Parathyroid adenoma (tissue), 2 donors: ENCODE data around the gene TTC33.

Source experiments
- H2AFZ ChIP-seq: fragments of 300-600 bp; sonication (generic); one replicate; pipeline ENCODE4 v1.7.0; 2017; ENCODE audit warnings: antibody characterized with exemption, mild to moderate bottlenecking
- H3K27ac ChIP-seq: fragments of 300-600 bp; sonication (generic); one replicate; pipeline ENCODE4 v1.7.0; 2017
- H3K27me3 ChIP-seq: fragments of 300-600 bp; sonication (generic); one replicate; pipeline ENCODE4 v1.7.0; 2017; ENCODE audit warnings: low read length; ENCODE audit not compliant: control insufficient read depth, insufficient read depth
- H3K36me3 ChIP-seq: fragments of 300-600 bp; sonication (generic); one replicate; pipeline ENCODE4 v1.7.0; 2017; ENCODE audit warnings: low read length; ENCODE audit not compliant: control insufficient read depth, insufficient read depth
- H3K4me1 ChIP-seq: fragments of 300-600 bp; sonication (generic); one replicate; pipeline ENCODE4 v1.7.0; 2017; ENCODE audit warnings: control low read depth
- H3K4me2 ChIP-seq: fragments of 300-600 bp; sonication (generic); one replicate; pipeline ENCODE4 v1.7.0; 2017; ENCODE audit warnings: low read length
- H3K4me3 ChIP-seq: fragments of 300-600 bp; sonication (generic); one replicate; pipeline ENCODE4 v1.7.0; 2017; ENCODE audit warnings: low read depth, low read length
- H3K79me2 ChIP-seq: fragments of 300-600 bp; sonication (generic); one replicate; pipeline ENCODE4 v1.7.0; 2017; ENCODE audit warnings: control low read depth
- H3K9ac ChIP-seq: fragments of 300-600 bp; sonication (generic); one replicate; pipeline ENCODE4 v1.7.0; 2017; ENCODE audit warnings: mild to moderate bottlenecking
- H3K9me3 ChIP-seq: fragments of 300-600 bp; sonication (generic); one replicate; pipeline ENCODE4 v1.7.0; 2017; ENCODE audit warnings: low read length; ENCODE audit not compliant: control insufficient read depth
- TF ChIP-seq, protein P1 (sequence below): fragments of 300-600 bp; sonication (generic); IDR thresholded peaks from one replicate; pipeline ENCODE4 v1.7.0; 2017; ENCODE audit warnings: antibody characterized with exemption, mild to moderate bottlenecking
- donor health status: primary hyperparathyroidism.

Gene TTC33

DNA sequence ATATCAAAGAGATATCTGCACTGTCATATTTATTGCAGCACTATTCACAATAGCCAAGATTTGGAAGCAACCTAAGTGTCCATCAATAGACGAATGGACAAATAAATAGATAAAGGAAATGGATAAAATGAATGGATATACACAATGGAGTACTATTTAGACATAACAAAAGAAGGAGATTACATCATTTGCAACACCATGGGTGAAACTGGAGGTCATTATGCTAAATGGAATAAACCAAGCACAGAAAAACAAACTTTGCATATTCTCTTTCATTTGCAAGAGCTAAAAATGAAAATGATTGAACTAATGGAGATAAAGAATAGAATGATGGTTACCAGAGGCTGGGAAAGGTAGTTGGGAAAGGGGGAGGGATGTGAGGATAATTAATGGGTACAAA lies 231.1 kb downstream of the TTC33 start:
- H3K4me3 ChIP-seq: no peak overlapping the region
- no peaks in the 10 kb centered on the region for H3K9me3 ChIP-seq
- TF ChIP-seq, protein P1, sequence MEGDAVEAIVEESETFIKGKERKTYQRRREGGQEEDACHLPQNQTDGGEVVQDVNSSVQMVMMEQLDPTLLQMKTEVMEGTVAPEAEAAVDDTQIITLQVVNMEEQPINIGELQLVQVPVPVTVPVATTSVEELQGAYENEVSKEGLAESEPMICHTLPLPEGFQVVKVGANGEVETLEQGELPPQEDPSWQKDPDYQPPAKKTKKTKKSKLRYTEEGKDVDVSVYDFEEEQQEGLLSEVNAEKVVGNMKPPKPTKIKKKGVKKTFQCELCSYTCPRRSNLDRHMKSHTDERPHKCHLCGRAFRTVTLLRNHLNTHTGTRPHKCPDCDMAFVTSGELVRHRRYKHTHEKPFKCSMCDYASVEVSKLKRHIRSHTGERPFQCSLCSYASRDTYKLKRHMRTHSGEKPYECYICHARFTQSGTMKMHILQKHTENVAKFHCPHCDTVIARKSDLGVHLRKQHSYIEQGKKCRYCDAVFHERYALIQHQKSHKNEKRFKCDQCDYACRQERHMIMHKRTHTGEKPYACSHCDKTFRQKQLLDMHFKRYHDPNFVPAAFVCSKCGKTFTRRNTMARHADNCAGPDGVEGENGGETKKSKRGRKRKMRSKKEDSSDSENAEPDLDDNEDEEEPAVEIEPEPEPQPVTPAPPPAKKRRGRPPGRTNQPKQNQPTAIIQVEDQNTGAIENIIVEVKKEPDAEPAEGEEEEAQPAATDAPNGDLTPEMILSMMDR: no peak
- H3K4me1 ChIP-seq: no peaks in the 10 kb centered on the region
- H3K27me3 ChIP-seq: no peaks in the 10 kb centered on the region
- H3K27ac ChIP-seq: no peak overlapping the region
- H2AFZ ChIP-seq: no peak overlapping the region
- H3K4me2 ChIP-seq: no peak overlapping the region
- H3K79me2 ChIP-seq: no peaks in the 10 kb centered on the region
- H3K9ac ChIP-seq: no peak overlapping the region
- no peaks in the 10 kb centered on the region for H3K36me3 ChIP-seq

DNA sequence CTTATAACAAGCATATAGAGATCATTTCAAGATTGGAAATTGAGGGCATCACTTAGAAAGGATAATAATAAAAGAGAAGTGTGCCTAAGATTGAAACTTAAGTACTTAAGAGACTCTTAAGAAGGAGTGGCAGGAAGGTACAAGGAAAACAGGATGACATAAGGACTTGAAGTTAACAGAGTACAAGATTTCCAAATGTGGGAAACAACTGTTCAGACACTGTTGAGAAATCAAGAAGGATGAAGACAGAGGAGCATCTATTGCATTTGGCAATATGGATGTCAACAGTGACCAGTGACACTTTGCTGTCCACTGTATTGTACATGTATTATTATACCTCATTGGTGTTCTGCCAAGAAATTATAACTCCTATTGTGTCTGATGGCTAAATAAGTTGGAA lies 233.8 kb downstream of the TTC33 start:
- H3K27me3 ChIP-seq: no peaks in the 10 kb centered on the region
- H3K36me3 ChIP-seq: no peaks in the 10 kb centered on the region
- H3K9me3 ChIP-seq: no peaks in the 10 kb centered on the region
- H3K79me2 ChIP-seq: no peaks in the 10 kb centered on the region
- TF ChIP-seq, protein P1: no peak
- H3K4me2 ChIP-seq: no peak overlapping the region
- no peak overlapping the region for H2AFZ ChIP-seq
- no peak overlapping the region for H3K27ac ChIP-seq
- H3K9ac ChIP-seq: no peak overlapping the region
- no peak overlapping the region for H3K4me3 ChIP-seq
- no peaks in the 10 kb centered on the region for H3K4me1 ChIP-seq

DNA sequence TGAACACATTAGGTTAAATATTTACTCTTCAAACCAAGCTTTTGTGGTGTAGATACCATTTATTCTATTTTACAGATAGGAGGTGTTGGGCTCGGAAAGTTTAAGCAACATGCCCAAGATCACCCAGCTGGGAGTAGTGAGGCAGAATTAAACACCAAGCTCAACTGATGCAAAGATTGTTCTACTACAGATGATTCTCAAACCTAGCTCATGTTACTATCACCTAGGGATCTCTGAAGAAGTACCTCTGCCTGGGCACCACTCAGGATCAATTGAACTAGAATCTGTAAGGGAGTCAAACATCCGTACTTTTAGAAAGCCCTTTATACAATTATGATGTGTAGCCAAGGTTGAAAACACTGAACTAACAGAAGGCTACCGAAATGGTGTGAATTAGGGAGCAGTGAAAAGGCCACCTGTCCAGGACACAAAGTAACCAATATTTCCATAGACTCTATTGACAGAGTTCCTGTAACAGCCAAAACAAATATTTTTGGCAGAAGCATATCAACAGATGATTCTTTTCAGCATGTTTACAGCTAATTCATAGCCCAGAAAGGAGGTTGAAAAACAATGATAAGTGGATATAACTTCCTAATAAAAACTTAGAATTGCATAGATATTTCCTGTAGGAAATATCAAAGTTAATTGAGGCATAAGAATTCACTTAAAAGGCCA lies 234.5 kb downstream of the TTC33 start:
- TF ChIP-seq, protein P1: no peak
- H3K4me3 ChIP-seq: no peak overlapping the region
- no peaks in the 10 kb centered on the region for H3K27me3 ChIP-seq
- H3K9ac ChIP-seq: no peak overlapping the region
- H3K4me1 ChIP-seq: no peaks in the 10 kb centered on the region
- H3K4me2 ChIP-seq: no peak overlapping the region
- no peak overlapping the region for H2AFZ ChIP-seq
- H3K27ac ChIP-seq: no peak overlapping the region
- no peaks in the 10 kb centered on the region for H3K79me2 ChIP-seq
- H3K36me3 ChIP-seq: no peaks in the 10 kb centered on the region
- no peaks in the 10 kb centered on the region for H3K9me3 ChIP-seq

DNA sequence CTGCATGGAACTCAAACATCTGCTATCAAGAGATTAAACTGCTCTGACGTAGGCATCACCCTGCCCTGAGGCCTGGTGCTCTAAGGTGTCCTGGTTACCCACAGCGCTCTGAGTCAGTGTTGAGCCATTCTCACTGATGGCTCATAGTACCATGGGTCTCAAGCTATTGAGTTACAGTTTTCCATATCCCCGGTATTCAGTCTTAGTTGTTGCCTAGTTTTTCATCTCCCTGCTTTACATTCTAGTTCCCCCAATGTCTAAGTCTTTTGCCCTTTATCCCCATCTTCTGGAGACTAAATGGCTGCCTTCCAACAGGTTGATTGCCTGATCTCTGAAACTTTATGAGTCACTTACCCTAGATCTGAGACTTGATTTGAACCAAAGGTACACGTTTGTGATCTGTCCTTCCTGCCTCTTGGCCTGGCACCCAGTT lies 237.3 kb downstream of the TTC33 start:
- Histone ChIP-seq H3K4me3 (no peak overlapping the region), H3K79me2 (no peaks in the 10 kb centered on the region), H3K4me1 (no peaks in the 10 kb centered on the region), H2AFZ (no peak overlapping the region), H3K9ac (no peak overlapping the region), H3K9me3 (no peaks in the 10 kb centered on the region), H3K36me3 (no peaks in the 10 kb centered on the region), H3K4me2 (no peak overlapping the region), H3K27ac (no peak overlapping the region), H3K27me3 (no peaks in the 10 kb centered on the region)
- TF ChIP-seq, protein P1: no peak

DNA sequence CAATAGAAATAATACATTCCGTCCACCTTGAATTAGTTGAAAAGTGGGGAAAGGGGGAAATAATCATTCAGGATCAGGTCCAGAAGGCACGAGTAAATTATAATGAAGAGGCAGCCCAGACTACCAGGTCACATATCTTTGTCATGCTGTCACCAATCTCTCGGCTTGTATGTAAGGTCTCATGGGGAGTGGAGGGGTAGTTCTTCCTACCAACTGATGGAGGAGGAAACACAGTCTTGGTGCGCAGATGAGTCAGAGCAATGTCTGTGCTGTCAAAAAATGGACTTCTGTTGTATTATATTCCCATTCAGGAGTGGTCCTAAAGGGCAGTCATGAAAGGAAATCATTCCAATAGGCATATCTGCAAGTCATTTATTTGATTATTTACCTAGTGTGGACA lies 240.3 kb downstream of the TTC33 start:
- no peak overlapping the region for H3K4me2 ChIP-seq
- no peaks in the 10 kb centered on the region for H3K9me3 ChIP-seq
- H3K79me2 ChIP-seq: no peaks in the 10 kb centered on the region
- no peaks in the 10 kb centered on the region for H3K27me3 ChIP-seq
- no peaks in the 10 kb centered on the region for H3K4me1 ChIP-seq
- no peak overlapping the region for H3K9ac ChIP-seq
- H3K27ac ChIP-seq: no peak overlapping the region
- no peaks in the 10 kb centered on the region for H3K36me3 ChIP-seq
- H2AFZ ChIP-seq: no peak overlapping the region
- TF ChIP-seq, protein P1: no peak
- no peak overlapping the region for H3K4me3 ChIP-seq
